ENCODE data around the gene ERCC6L.

GRCh38 chrX:72254816-72255215 lies 16.0 kb upstream of the ERCC6L start:
- TF ChIP-seq CTCF (optimal IDR thresholded peaks at IDR 0.05 in 1 of 3, IDR thresholded peaks at IDR 0.05 in 1 of 3, conservative IDR thresholded peaks at IDR 0.05 in 1 of 3; ENCODE audit: extremely low read depth in 1 of 3, insufficient read depth in 2 of 3, low read length in 3 of 3) (no peak), EZH2 (IDR thresholded peaks at IDR 0.05; ENCODE audit: low read length) (no peak)

All from keratinocyte (primary cell).